ENCODE measurements around the gene SEMA4G. TPM values are rescaled to one million over a fixed set of nuclear protein-coding genes. Genes with fewer than 3 reads are reported as not detected.

Gene SEMA4G
- total RNA-seq, 4 donors from 2014 or later, result 15.3 to 31.9 (median 23.6) TPM

- intact Hi-C loops (cut with DNase I; ENCODE audit: low total_unique reads), result no loop called here
Observed at GRCh38 chr10:100987685-100988049, 18.4 kb downstream of the SEMA4G start.

DNA sequence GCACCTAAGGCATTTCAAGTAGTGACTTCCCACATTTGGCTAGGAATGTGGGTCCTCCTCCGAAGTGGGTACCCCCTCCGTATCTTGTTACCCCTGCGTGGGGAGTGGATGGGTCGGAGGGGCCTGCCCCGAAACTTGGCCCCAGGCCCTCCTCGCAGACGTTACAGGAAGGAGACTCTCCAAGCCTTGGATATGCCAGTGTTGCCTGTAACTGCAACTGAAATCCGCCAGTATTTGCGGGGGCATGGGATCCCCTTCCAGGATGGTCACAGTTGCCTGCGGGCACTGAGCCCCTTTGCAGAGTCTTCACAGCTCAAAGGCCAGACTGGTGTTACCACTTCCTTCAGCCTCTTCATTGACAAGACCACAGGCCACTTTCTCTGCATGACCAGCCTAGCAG lies 18.9 kb downstream of the SEMA4G start:
- TF ChIP-seq POLR2A (IDR thresholded peaks at IDR 0.05) (no peak), CTCF (IDR thresholded peaks at IDR 0.05) (no peak)
- DNase-seq (ENCODE audit: low spot score in 2 of 2), result no peak
- intact Hi-C loops (cut with DNase I; ENCODE audit: low total_unique reads), result no loop called here
- WGBS, 2 donors, result 62 to 63% methylated on average over 5 to 8 of the region's 10 CpGs
- no peak overlapping the region for H3K4me3 ChIP-seq (ENCODE audit: low read depth, poor library complexity, severe bottlenecking)

More at GRCh38 chr10:100987685-100988049, 18.4 kb downstream of the SEMA4G start:
- 1 to 3% methylated on average over 15 of the region's 15 CpGs for WGBS, 2 donors
- DNase-seq (ENCODE audit: low spot score in 2 of 2), result no peak
- peak overlapping the region; percentile 76 for H3K4me3 ChIP-seq (ENCODE audit: low read depth, poor library complexity, severe bottlenecking)
- TF ChIP-seq POLR2A (IDR thresholded peaks at IDR 0.05) (no peak), CTCF (IDR thresholded peaks at IDR 0.05) (no peak)

GRCh38 chr10:100989088-100989487 lies 19.8 kb downstream of the SEMA4G start:
- no peak overlapping the region for H3K4me3 ChIP-seq (ENCODE audit: low read depth, poor library complexity, severe bottlenecking)

GRCh38 chr10:100993986-100994708 lies 24.8 kb downstream of the SEMA4G start:
- intact Hi-C loops (cut with DNase I; ENCODE audit: low total_unique reads), result no loop called here
- no peak overlapping the region for H3K4me3 ChIP-seq (ENCODE audit: low read depth, poor library complexity, severe bottlenecking)
- peak in 1 of 3 donors; percentile 13 for TF ChIP-seq CTCF (IDR thresholded peaks at IDR 0.05)
- no peak for TF ChIP-seq POLR2A (IDR thresholded peaks at IDR 0.05)
- WGBS, 2 donors, result 46 to 52% methylated on average over 10 of the region's 10 CpGs
- DNase-seq (ENCODE audit: low spot score in 2 of 2), result no peak

More at GRCh38 chr10:100989088-100989487, 19.8 kb downstream of the SEMA4G start:
- TF ChIP-seq POLR2A (IDR thresholded peaks at IDR 0.05) (no peak), CTCF (IDR thresholded peaks at IDR 0.05) (no peak)
- WGBS, 2 donors, result 92 to 93% methylated on average over 21 of the region's 21 CpGs
- intact Hi-C loops (cut with DNase I; ENCODE audit: low total_unique reads), result no loop called here
- no peak for DNase-seq (ENCODE audit: low spot score in 2 of 2)

DNA sequence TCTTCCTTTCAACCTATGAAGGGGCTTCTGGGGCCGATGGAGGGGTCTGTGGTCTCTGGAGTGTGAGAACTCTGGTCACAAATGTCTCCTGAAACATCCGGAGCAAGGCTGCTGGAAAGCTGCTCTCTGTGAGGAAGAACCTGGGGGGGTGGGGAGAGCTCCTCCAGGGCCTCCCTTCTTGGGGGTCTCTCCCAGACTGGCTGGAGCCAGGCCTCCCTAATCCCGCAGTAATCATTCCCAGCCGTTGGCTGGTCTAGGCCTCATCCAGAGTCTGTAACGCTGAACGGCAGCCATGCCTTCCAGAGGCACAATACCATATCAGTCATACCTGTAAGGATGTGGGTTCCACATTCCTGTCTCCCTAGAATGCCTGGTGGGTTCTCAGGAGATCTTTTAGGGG lies 25.9 kb downstream of the SEMA4G start:
- TF ChIP-seq CTCF (IDR thresholded peaks at IDR 0.05), result no peak
- TF ChIP-seq POLR2A (IDR thresholded peaks at IDR 0.05), result no peak
- DNase-seq (ENCODE audit: low spot score in 2 of 2), result no peak
- WGBS, 2 donors, result 62 to 69% methylated on average over 5 to 6 of the region's 6 CpGs
- no peak overlapping the region for H3K4me3 ChIP-seq (ENCODE audit: low read depth, poor library complexity, severe bottlenecking)
- intact Hi-C loops (cut with DNase I; ENCODE audit: low total_unique reads), result no loop called here

Measured in lower leg skin (tissue), 4 donors.